Measurements from ENCODE around the gene ANKRD36C.
"Not testable (repeated sequence)": the region's sequence is repeated elsewhere in the genome, so short reads cannot be mapped to it uniquely, and the experiment has no call there.

ANKRD36C gene

GRCh38 chr2:96006248-96006647, 14.6 kb upstream of the ANKRD36C start:
- not testable (repeated sequence) for DNase-seq

- DNase-seq, result not testable (repeated sequence)
These were observed 1.1 kb upstream of the ANKRD36C start for GRCh38 chr2:95992520-95993272.

DNA sequence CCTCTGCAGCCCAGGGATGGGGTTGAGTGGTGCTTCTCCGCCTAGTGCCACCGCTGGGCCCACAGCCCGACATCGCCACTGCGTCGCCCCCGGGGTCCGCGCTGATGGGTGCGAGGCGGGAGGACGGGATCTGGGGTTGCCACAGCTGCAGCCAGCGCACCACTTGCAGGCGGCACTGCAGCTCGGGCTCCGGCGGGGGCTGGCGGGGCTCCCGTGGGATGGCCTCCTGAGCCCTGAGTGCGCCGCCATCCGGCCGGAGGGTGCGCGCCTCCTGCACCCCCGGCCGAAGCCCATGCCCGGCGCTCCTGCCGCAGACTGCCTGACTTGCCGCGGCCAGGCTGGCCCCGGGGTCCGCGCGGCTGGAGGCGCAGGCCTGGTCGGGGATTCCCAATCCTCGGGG, 478 bp upstream of the ANKRD36C start:
- DNase-seq, result not testable (repeated sequence)

DNA sequence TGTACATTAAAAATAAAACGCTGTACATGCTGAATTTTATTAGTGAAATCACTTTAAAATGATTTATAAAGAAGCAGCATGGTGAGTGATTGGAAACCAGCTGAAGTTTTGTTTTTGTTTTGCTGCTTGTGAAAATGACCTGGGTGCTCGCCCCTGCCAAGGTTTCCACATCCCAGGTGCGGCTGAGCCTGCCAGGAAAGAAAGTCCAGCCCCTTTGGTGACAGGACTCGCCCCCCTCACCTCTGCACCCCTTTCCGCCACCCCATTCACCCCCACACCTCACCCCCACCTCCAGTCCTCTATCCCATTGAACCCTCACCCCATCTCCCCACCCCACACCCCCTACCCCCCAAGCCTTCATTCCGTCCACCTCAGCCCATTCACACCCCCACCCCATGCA, 740 bp downstream of the ANKRD36C start:
- DNase-seq, result not testable (repeated sequence)

DNA sequence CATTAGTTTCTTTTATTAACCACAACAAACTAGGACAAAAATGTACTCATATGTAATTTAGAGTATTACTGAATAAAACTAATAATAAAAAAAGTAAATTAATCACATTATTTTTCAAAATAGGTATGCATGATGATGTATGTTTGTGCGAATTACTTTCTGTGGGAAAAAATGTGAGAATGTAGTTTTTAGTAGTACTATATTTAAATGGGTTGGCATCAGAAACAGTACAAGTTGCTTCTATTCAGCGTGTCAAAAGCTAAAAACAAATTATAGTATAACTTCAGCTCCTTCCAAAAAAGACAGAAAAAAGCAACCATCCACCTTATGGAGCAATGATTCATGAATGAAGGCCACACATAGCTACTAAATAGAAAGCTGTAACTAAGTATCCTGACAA, 40.0 kb downstream of the ANKRD36C start:
- DNase-seq, result not testable (repeated sequence)

DNA sequence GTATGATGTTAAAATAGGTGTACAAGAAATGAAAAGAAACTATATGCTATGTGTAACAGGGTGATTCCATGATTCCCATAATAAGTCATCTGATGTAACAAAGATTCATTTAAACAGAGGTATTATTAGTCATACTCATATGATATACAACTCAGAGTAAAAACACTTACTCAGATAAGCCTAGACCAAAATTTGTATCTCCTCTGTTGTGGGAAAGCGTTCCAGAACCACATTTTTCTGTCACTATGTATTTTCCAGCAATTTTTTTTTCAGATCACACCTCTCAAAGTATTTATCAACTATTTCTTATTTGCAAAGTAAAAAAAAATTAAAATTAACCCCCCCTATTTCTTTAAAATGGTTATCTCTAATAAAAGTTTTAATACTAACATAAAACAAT, 43.6 kb downstream of the ANKRD36C start:
- not testable (repeated sequence) for DNase-seq

- not testable (repeated sequence) for DNase-seq
These were observed 51.7 kb downstream of the ANKRD36C start for GRCh38 chr2:95939947-95940346.

GRCh38 chr2:95930740-95931139, 60.9 kb downstream of the ANKRD36C start:
- not testable (repeated sequence) for DNase-seq

DNA sequence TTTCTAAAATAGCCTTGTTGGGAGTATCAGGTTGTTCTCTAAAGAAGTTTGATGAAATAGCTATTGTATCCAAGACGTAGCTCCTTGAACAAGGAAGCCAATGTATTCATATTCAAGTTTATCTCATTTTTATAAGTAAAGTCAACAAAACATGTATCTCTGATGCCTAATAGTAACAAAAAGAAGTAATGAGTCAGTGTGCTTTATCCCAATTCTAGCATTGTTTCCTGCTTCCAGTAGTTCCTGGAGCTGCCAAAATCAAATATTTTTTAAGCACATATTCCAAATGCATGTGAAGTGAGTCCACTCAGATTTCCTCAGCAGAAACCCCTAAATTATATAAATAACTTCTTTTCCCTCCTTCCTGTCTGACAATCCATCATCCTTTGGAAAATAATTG, 74.6 kb downstream of the ANKRD36C start:
- not testable (repeated sequence) for DNase-seq

- DNase-seq, result not testable (repeated sequence)
These were observed 76.5 kb downstream of the ANKRD36C start for GRCh38 chr2:95915131-95915530.

DNA sequence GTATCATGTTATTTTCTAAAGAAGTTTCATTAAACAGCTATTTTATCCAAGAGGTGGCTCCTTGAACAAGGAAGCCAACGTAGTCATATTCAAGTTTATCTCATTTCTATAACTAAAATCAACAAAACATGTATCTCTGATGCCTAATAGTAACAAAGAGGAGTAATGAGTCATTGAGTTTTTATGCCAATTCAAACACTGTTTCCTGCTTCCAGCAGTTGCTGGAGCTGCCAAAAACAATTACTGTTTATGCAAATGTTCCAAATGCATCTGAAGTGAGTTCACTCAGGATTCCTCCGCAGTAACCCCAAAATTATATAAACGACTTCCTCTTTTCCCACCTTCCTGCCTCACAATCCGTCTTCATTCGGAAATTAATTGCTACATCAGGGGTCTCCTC, 80.2 kb downstream of the ANKRD36C start:
- DNase-seq, result not testable (repeated sequence)

DNA sequence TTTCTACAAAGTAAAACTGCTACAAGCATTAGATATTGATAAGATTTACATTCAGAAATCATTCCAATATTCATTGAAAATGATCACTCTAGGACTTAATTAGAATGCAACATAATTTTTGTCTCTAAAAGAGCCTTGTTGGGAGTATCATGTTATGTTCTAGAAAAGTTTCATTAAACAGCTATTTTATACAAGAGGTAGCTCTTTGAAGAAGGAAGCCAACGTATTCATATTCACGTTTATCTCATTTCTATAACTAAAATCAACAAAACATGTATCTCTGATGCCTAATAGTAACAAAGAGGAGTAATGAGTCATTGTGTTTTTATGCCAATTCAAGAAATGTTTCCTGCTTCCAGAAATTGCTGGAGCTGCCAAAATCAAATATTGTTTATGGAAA, 97.2 kb downstream of the ANKRD36C start:
- not testable (repeated sequence) for DNase-seq

- not testable (repeated sequence) for DNase-seq
These were observed 123.7 kb downstream of the ANKRD36C start for GRCh38 chr2:95867929-95868328.

DNA sequence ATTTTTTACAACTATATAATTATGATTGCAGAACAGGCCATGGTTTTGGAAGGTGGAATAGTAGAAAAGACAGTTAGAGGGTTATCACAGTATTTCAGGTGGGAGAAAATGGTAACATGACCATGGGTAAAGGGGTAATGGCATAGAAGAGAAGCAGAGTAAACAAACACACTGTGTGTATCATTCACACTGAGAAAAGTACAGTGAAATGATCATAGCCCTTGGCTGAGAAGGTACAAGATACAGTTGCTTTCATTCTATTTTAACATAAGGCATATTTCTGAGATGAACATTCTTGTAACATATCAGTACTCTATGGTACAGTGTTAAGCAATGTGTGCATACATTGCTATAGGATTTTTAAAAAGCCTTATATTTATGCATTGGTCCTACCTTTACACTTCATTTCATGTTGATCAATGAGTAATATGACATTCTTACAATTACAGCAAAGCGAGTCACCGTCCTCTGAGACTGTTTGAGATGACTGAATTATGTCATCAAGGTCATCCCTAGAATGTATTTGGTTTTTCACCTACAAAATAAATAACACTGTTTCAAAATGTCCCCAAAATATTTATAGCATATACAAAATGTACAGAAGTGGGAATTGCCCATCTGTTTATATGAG, 124.5 kb downstream of the ANKRD36C start:
- not testable (repeated sequence) for DNase-seq

DNA sequence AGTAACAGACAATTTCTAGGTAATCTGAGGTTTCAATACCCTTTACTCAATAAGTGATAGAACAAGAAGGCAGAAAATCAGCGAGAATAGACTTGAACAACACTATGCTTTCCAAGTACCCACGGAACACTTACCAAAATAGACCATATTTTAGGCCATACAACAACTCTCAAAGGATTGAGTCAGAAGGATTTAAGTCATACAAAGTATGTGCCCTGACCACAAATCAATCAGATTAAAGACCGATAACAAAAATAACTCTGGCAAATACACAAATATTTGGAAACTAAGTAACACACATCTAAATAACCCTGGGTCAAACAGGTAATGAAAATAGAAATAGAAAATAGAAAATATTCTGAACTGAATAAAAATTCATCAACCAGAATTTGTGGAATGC, 129.5 kb downstream of the ANKRD36C start:
- not testable (repeated sequence) for DNase-seq

DNA sequence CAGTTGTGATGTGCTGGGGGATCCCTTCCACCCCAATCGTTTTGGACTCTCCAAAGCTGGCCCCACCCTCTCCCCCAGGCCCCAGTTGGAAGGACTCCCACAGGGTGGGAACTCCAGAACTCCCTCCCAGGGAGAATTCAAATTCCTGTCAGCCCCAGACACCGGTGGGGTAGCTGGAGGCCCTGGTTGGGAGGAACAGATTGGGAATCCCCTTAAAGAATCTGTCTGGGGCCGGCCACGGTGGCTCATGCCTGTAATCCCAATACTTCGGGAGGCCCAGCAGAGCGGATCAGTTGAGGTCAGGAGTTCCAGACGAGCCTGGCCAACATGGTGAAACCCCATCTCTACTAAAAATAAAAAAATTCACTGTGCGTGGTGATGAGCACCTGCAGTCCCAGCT, 155.5 kb downstream of the ANKRD36C start:
- DNase-seq, result no peak

- DNase-seq, result not testable (repeated sequence)
These were observed 157.3 kb downstream of the ANKRD36C start for GRCh38 chr2:95834077-95835013.

- DNase-seq, result not testable (repeated sequence)
These were observed 167.4 kb downstream of the ANKRD36C start for GRCh38 chr2:95824218-95824617.

DNA sequence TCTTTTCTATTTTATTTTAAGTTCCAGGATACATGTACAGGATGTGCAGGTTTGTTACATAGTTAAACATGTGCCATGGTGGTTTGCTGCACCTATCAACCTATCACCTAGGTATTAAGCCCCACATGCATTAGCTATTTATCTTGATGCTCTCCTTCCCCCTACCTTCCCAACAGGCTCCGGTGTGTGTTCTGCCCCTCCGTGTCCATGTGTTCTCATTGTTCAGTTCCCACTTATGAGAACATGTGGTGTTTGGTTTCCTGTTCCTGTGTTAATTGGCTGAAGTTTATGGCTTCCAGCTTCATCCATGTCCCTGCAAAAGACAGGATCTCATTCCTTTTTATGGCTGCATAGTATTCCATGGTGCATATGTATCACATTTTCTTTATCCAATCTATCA, 174.1 kb downstream of the ANKRD36C start:
- not testable (repeated sequence) for DNase-seq

DNA sequence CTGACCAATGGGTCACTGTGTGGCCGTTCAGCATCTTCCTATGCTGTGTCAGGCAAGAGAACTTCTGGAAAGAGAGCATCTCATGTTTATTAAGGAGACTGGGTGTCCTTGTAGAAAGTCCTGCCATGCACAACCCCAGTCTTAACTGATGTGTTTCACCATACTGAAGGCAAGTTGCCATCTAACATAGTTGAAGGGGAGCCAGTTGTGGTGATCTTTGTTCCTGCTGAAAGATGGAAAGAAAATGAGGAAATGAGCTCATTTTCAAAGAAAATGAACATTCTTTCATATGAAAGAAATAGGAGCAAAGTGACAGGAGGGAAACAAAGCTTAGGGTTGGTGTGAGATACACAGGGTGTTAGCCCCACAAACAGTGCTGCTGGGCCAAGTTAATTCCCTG, 178.3 kb downstream of the ANKRD36C start:
- DNase-seq, result not testable (repeated sequence)

DNA sequence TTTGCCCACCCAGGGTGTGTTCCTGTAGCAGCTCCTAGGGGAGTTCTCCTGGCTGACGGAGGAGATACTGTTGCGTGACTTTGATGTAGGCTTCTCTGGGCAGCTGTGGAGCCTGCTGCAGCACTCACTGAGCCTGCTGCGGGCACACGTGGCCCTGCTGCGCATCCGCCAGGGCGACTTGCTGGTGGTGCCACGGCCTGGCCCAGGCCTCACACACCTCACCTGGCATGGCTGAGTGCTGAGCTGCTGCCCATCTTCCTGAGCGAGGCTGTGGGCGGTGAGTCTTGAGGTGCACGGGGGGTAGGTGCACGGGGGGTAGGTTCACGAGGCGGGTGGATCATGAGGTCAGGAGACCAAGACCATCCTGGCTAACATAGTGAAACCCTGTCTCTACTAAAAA, 191.7 kb downstream of the ANKRD36C start:
- DNase-seq, result no peak

GRCh38 chr2:95799147-95799889, 192.3 kb downstream of the ANKRD36C start:
- not testable (repeated sequence) for DNase-seq

All from cortex of kidney (tissue), 1 donor.